GM10266 (cell line): ENCODE measurements around the gene FAM187B.

Experiments used
- DNase-seq: peaks from one replicate; pipeline ENCODE4 v3.0.0; 2012; ENCODE audit errors: extremely low spot score
- CTCF ChIP-seq: IDR thresholded peaks from 2 replicates; pipeline ENCODE4 v1.5.1; 2012; ENCODE audit warnings: mild to moderate bottlenecking, low read depth; ENCODE audit not compliant: control insufficient read depth, insufficient read depth; ENCODE audit errors: missing control alignments

The FAM187B gene

GRCh38 chr19:35260694-35261304 lies 32.3 kb upstream of the FAM187B start:
- TF ChIP-seq CTCF, result no peak

GRCh38 chr19:35257113-35257461 lies 28.5 kb upstream of the FAM187B start:
- TF ChIP-seq CTCF, result no peak
- DNase-seq, result no peak

More at GRCh38 chr19:35260694-35261304, 32.3 kb upstream of the FAM187B start:
- DNase-seq, result no peak

DNA sequence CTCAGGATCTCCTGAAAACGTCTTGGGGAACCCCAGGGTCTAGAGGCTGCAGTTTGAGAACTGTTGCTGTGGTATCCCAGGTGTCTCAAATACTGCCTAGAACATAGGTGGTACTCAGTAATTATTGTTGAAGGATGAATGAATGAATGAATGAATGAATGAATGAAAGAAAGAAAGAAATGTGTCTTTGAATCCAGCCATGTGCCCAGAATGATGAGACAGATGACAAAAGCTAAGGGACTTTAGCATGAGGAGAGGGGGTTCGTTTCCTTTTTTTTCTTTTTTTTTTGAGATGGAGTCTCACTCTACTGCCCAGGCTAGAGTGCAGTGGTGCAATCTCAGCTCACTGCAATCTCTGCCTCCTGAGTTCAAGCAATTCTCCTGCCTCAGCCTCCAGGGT lies 28.0 kb upstream of the FAM187B start:
- DNase-seq, result no peak
- no peak for TF ChIP-seq CTCF

DNA sequence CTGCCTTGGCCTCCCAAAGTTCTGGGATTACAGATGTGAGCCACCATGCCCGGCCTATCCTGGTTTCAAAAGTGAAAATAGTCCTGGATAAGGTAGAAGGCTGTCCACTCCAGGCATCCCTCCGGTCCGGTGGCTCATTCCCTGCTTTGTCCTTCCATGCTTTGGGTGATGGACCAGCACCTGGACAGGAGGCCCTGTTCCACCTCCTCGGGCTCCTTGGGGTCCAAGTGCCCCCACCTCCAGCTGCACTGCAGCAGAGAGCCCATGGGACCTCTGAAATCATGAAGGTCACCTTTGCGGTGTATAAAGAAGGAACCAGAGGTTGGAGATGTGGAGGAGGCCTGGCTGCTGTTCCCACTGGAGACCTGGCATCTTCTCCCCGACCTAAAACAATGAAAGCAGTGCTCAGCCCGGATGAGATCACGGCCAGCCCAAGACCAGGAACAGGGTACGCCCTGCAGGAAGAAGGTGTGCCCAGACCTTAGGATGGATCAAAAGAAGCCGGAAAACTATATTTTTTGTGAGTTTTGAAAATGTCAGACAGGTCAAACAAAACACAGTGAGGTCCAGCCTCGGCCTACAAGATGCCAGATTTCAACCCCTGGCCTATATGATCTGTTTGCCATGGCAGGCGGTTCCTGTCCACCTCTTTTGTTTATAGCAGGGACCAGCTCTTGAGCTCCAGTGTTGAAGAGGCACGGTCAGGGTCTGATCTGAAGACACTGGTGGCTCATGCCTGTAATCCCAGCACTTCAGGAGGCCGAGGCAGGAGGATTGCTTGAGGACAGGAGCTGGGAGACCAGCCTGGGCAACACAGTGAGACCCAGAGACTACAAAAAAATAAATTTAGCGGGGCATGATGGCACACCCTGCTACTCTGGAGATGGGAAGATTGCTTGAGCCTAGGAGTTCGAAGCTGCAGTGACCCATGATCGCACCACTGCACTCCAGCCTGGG lies 26.1 kb upstream of the FAM187B start:
- no peak for TF ChIP-seq CTCF
- DNase-seq, result no peak

DNA sequence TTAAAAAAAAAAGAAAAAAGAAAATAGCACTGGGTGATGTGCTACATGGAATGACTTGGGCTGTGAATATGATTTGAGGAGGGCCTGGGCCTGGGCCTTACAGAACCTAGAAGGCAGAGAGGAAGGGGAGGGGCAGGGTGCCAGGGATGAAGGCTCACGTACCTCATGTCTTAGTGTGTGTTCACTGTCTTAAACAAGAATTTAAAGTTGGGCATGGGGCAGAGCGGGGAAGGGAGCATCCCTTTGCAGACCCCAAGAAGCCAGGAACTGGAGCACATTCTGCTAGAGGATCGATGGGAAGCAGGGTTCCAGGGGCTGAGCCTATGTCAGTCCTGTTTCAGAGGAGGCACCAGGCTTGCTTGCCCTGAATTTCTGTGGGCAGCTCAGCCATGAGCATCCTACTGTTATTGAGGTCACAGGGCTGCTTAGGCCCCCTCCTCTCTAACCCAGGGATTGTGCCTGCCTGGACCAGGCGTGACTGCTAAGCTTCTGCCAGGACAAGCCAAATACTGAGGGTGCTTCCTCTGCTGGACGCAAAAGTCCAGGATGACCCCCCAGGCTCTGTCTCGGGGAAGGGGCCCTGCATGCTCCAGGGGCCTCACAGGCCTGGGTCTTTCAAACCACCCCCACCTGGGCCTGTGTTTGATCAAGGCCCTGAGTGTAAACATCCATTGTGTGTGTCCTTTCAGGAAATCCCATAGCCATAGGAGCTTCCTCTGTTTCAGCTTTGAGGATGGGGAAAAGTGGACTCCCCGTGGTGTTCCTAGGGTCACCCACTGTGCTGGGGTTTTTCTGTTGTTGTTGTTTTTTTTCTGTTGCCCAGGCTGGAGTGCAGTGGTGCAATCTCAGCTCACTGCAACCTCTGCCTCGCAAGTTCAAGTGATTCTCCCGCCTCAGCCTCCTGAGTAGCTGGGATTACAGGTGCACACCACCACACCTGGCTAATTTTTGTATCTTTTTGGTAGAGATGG lies 25.1 kb upstream of the FAM187B start:
- DNase-seq, result no peak
- no peak for TF ChIP-seq CTCF

DNA sequence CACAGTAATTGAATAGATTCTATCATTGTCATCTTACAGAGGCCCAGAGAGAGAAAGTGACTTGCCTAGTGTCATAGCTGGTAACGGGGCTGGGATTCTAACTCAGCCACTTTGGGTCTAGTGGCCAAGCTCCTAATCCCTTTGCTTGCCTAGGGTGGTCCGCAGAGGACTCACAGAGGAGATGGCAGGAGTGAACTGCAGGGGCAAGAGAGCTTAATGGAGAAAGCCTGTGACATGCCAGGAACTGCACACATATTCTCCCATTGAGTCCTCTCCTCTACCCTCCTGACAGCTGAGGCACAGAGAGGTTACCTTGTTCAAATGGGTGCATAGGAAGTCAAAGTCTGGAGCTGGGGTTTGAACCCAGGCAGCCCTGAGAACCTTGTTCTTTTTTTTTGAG lies 22.9 kb upstream of the FAM187B start:
- TF ChIP-seq CTCF, result no peak
- no peak for DNase-seq
